Fibroblast of mammary gland (primary cell): ENCODE data around the gene RIBC2.
"Not testable (repeated sequence)": the region's sequence is repeated elsewhere in the genome, so short reads cannot be mapped to it uniquely, and the experiment has no call there.

Source experiments
- DNase-seq: peaks from one replicate; pipeline ENCODE4 v3.0.0-alpha.2; 2010; ENCODE audit warnings: low read depth
- H3K4me3 ChIP-seq: 2 replicates; pipeline ENCODE4 v1.5.1; 2011; ENCODE audit warnings: low read depth, mild to moderate bottlenecking, low read length, moderate library complexity; ENCODE audit not compliant: control insufficient read depth
- TF ChIP-seq, protein P1 (sequence below): conservative IDR thresholded peaks from 2 replicates; pipeline ENCODE4 v1.5.1; 2011; ENCODE audit warnings: low read depth, low read length, inconsistent platforms; ENCODE audit not compliant: control insufficient read depth, insufficient read depth

The RIBC2 gene

DNA sequence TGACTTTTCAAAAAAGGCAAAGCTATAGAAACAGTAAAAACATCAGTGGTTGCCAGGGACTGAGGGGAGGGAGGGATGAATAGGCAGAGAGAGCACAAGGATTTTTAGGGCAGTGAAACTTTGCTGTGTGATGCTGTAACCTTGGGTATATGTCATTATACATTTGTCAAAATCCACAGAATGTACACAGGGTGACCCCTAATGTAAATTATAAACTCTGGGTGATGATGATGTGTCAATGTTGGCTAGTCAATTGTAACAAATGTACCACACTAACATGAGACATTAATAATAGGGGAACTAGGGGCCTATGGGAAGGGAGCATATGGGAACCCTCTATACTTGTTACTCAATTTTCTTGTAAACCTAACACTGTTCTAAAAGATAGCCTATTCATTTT, 24.8 kb downstream of the RIBC2 start:
- no peak overlapping the region for H3K4me3 ChIP-seq
- DNase-seq, result no peak
- TF ChIP-seq, protein P1, sequence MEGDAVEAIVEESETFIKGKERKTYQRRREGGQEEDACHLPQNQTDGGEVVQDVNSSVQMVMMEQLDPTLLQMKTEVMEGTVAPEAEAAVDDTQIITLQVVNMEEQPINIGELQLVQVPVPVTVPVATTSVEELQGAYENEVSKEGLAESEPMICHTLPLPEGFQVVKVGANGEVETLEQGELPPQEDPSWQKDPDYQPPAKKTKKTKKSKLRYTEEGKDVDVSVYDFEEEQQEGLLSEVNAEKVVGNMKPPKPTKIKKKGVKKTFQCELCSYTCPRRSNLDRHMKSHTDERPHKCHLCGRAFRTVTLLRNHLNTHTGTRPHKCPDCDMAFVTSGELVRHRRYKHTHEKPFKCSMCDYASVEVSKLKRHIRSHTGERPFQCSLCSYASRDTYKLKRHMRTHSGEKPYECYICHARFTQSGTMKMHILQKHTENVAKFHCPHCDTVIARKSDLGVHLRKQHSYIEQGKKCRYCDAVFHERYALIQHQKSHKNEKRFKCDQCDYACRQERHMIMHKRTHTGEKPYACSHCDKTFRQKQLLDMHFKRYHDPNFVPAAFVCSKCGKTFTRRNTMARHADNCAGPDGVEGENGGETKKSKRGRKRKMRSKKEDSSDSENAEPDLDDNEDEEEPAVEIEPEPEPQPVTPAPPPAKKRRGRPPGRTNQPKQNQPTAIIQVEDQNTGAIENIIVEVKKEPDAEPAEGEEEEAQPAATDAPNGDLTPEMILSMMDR, result no peak

DNA sequence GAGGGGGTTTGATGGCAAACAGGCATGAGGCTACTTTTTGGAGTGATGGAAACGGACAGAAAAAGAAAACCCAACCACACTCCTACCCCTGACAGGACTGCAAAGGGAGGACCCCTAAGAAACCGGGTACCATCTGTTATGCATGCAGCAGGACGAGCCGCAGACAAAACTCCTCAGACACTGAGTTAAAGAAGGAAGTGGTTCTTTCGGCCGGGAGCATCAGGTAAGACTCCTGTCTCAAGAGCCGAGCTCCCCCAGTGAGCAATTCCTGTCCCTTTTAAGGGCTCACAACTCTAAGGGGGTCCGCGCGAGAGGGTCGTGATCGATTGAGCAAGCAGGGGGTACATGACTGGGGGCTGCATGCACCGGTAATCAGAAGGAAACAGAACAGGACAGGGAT, 27.2 kb downstream of the RIBC2 start:
- not testable (repeated sequence) for DNase-seq

GRCh38 chr22:45441138-45441537, 27.6 kb downstream of the RIBC2 start:
- TF ChIP-seq, protein P1, result peak; percentile 83
- DNase-seq, result peak; percentile 75
- H3K4me3 ChIP-seq, result no peak overlapping the region

More for the DNA sequence above, 27.2 kb downstream of the RIBC2 start:
- not testable (repeated sequence) for H3K4me3 ChIP-seq

DNA sequence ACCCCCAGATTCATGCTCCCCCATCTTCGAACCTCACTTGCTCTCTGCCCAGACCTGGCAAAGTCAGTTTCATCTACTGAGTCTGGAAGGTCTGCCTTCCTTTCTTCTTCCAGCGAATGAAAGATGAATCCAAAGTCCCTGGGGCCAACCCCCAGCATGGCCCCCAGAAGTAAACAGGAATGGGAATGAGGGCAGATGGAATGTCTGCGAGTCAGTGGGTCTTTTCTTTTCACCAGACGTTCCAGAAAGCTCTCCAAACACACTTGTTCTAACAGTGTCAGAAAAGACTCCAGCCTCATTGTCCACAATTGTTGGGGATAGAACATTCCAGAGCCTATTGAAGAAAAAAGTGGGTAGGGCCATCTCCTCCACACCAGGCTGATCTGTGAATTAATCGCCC, 28.6 kb downstream of the RIBC2 start:
- DNase-seq, result no peak
- no peak overlapping the region for H3K4me3 ChIP-seq
- TF ChIP-seq, protein P1, result no peak

GRCh38 chr22:45444168-45444567, 30.7 kb downstream of the RIBC2 start:
- no peak for DNase-seq
- H3K4me3 ChIP-seq, result no peak overlapping the region
- TF ChIP-seq, protein P1, result no peak

GRCh38 chr22:45445031-45445710, 31.7 kb downstream of the RIBC2 start:
- H3K4me3 ChIP-seq, result no peak overlapping the region
- TF ChIP-seq, protein P1, result no peak
- no peak for DNase-seq

DNA sequence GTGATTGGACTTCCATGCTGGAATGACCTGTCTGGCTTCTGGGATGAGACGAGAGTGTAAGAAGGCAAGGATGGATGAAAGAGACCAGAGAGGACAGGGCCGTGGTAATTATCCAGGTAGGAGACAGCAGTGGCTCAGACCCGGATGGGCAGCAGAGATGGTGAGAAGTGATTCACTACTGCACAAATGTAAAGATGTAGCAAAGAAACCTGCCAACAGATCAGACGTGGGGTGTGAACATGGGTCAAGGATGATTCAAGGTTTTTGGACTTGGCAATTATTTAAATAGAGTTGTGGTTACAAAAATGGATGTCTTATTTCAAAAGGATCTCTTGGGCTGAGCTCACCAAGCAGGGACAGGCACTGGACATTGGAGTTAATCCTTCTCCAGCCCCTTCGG, 32.7 kb downstream of the RIBC2 start:
- peak; percentile 88 for DNase-seq
- TF ChIP-seq, protein P1, result no peak
- H3K4me3 ChIP-seq, result no peak overlapping the region

DNA sequence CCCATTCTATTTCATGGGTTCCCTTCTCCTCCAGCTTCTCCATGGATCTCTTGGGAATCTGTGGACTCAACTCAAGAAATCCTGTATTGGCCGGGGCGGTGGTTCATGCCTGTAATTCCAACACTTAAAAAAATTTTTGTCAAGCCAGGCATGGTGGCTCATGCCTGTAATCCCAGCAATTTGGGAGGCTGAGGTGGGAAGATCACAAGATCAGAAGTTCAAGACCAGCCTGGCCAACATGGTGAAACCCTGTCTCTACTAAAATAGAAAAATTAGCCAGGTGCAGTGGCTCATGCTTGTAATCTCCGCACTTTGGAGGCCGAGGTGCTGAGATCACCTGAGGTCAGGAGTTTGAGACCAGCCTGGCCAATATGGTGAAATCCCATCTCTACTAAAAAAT, 34.1 kb downstream of the RIBC2 start:
- H3K4me3 ChIP-seq, DNase-seq: not testable (repeated sequence)
